Thyroid gland (tissue), 4 donors: Measurements from ENCODE around the gene TCF7L1.

Experiments used
- POLR2A ChIP-seq, 2 donors: fragments of 450-650 bp; IDR thresholded peaks; one replicate each; pipeline ENCODE4 v1.6.1; 2017; ENCODE audit warnings: antibody characterized with exemption in 2 of 2, mild to moderate bottlenecking in 2 of 2, moderate library complexity in 1 of 2
- TF ChIP-seq, protein P1 (sequence below), 6 experiments: fragments of 200-600 bp in 3 of 6; fragments of 450-650 bp in 3 of 6; sonication (generic) in 3 of 6; IDR thresholded peaks; one replicate each; pipeline ENCODE4 v1.5.1; 2016 to 2019; ENCODE audit warnings: antibody characterized with exemption in 6 of 6, mild to moderate bottlenecking in 2 of 6, inconsistent platforms in 1 of 6, moderate library complexity in 1 of 6

DNA sequence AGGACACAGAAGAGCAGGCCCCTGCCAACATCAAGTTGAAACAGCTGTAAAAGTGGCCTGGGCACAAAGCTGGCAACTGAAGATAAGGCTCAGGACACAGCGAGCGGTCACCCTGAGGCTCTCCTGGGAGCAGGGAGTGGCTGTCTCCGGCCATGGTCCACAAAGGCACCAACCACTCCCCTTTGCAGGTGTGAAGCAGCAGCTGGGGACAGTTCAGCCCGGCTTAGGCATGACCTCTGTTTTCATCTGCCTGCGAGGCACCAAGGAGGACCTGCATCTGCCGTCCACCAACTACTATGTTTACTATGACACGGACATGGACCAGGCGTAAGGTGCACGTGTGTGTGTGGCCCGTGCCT, 181.7 kb downstream of the TCF7L1 start:
- TF ChIP-seq, protein P1, sequence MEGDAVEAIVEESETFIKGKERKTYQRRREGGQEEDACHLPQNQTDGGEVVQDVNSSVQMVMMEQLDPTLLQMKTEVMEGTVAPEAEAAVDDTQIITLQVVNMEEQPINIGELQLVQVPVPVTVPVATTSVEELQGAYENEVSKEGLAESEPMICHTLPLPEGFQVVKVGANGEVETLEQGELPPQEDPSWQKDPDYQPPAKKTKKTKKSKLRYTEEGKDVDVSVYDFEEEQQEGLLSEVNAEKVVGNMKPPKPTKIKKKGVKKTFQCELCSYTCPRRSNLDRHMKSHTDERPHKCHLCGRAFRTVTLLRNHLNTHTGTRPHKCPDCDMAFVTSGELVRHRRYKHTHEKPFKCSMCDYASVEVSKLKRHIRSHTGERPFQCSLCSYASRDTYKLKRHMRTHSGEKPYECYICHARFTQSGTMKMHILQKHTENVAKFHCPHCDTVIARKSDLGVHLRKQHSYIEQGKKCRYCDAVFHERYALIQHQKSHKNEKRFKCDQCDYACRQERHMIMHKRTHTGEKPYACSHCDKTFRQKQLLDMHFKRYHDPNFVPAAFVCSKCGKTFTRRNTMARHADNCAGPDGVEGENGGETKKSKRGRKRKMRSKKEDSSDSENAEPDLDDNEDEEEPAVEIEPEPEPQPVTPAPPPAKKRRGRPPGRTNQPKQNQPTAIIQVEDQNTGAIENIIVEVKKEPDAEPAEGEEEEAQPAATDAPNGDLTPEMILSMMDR (IDR thresholded peaks at IDR 0.05), result no peak
- TF ChIP-seq POLR2A (IDR thresholded peaks at IDR 0.05), result no peak
